CD4-positive, alpha-beta T cell treated with Interleukin-1 beta for 1 hour (primary cell): ENCODE results near the gene TTC21B.
"Not testable (repeated sequence)": the region's sequence is repeated elsewhere in the genome, so short reads cannot be mapped to it uniquely, and the experiment has no call there.

ENCODE experiments used
- DNase-seq, 2 donors: peaks; one replicate each; pipeline ENCODE4 v3.0.0-alpha.2; 2020 to 2022

TTC21B gene

GRCh38 chr2:165877565-165878550 is 75.7 kb downstream of the TTC21B start:
- DNase-seq: peak; percentile 10 to 13

- no peak for DNase-seq
These were observed 76.9 kb downstream of the TTC21B start for GRCh38 chr2:165876712-165877111.

- DNase-seq: no peak
These were observed 77.3 kb downstream of the TTC21B start for GRCh38 chr2:165876269-165876668.

- DNase-seq: peak in 1 of 2 donors; percentile 66
These were observed 79.0 kb downstream of the TTC21B start for GRCh38 chr2:165874445-165875039.

GRCh38 chr2:165872101-165872791 is 81.3 kb downstream of the TTC21B start:
- DNase-seq: no peak

- DNase-seq: no peak
These were observed 82.6 kb downstream of the TTC21B start for GRCh38 chr2:165871025-165871424.

- no peak for DNase-seq
These were observed 83.2 kb downstream of the TTC21B start for GRCh38 chr2:165870346-165870745.

GRCh38 chr2:165868211-165868610 is 85.4 kb downstream of the TTC21B start:
- no peak for DNase-seq

GRCh38 chr2:165864296-165864695 is 89.3 kb downstream of the TTC21B start:
- DNase-seq: no peak

- no peak for DNase-seq
These were observed 89.7 kb downstream of the TTC21B start for GRCh38 chr2:165863810-165864261.

- DNase-seq: not testable (repeated sequence)
These were observed 92.5 kb downstream of the TTC21B start for GRCh38 chr2:165861083-165861482.

GRCh38 chr2:165859723-165860122 is 93.9 kb downstream of the TTC21B start:
- not testable (repeated sequence) for DNase-seq

- DNase-seq: no peak
These were observed 95.7 kb downstream of the TTC21B start for GRCh38 chr2:165857876-165858275.

- no peak for DNase-seq
These were observed 101.2 kb downstream of the TTC21B start for GRCh38 chr2:165852394-165852793.

- DNase-seq: no peak
These were observed 106.6 kb downstream of the TTC21B start for GRCh38 chr2:165847001-165847400.

GRCh38 chr2:165846056-165846455 is 107.5 kb downstream of the TTC21B start:
- no peak for DNase-seq

- no peak for DNase-seq
These were observed 109.4 kb downstream of the TTC21B start for GRCh38 chr2:165844216-165844615.

- no peak for DNase-seq
These were observed 110.2 kb downstream of the TTC21B start for GRCh38 chr2:165843351-165843750.

- DNase-seq: no peak
These were observed 113.1 kb downstream of the TTC21B start for GRCh38 chr2:165840333-165840958.

GRCh38 chr2:165839610-165840009 is 114.0 kb downstream of the TTC21B start:
- no peak for DNase-seq

GRCh38 chr2:165837122-165837521 is 116.5 kb downstream of the TTC21B start:
- no peak for DNase-seq

- DNase-seq: no peak
These were observed 118.2 kb downstream of the TTC21B start for GRCh38 chr2:165835363-165835762.

- DNase-seq: no peak
These were observed 120.4 kb downstream of the TTC21B start for GRCh38 chr2:165833156-165833555.
